Measurements from ENCODE around the gene PNMA1. TPM values are rescaled to one million over a fixed set of nuclear protein-coding genes. Genes with fewer than 3 reads are reported as not detected.

The PNMA1 gene, protein sequence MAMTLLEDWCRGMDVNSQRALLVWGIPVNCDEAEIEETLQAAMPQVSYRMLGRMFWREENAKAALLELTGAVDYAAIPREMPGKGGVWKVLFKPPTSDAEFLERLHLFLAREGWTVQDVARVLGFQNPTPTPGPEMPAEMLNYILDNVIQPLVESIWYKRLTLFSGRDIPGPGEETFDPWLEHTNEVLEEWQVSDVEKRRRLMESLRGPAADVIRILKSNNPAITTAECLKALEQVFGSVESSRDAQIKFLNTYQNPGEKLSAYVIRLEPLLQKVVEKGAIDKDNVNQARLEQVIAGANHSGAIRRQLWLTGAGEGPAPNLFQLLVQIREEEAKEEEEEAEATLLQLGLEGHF
- 10 to 100 TPM; 21.7 to 27.7 (median 24.7) TPM for total RNA-seq

DNA sequence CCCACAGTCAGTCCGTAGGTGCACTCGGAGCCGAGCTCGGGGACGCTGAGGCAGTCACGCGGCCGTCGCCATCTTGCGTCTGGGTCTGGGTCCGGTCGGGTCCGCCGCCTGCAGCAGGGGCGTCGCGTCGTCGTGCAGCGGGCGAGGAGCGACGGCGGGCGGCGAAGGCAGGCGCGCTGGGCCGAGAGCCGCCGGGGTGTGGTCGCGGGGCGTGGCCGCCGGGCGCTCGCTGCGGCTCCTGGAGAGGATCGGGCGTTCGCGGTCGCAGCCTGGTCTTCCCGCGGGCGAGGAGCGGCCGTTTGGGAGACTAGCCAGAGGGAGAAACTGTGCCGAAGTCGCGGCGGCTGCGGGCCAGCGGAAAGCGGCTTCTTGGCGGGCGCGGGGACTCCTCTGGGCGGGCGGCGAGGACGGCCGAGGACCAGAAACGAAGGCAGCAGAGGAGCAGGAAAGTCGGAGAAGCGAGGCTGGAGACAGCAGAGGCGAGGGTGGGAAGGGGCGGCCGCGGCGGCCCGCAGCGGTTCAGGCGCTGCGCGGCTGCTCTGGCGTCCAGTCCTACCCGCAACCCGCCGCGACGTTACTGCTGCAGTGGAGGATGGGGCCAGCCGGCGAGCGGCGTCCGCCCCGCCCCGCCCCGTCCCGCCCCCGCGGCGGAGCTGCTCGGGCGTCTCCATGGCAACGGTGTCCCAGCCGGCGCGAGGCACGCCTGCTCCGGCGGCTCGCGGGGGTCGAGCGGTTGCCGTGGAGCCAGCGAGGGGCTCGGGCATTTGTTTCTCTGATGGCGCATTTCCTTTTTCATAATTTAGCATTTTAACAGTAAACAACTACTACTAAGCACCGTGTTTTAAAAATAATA is at the start of gene PNMA1:
PNMA1 (minus strand) TSS at position 582 of the 853 bp plus-strand sequence. CDS start 745 bp downstream, outside the sequence.
- no peaks in the 10 kb centered on the region for H3K27me3 ChIP-seq
- TF ChIP-seq CTCF (IDR thresholded peaks at IDR 0.05): no peak
- peak; percentile 29 to 88 for TF ChIP-seq POLR2A (IDR thresholded peaks at IDR 0.05)
- peaks cover 17 to 20% of the 10 kb centered on the region in 2 donors for H3K4me1 ChIP-seq
- DNase-seq: peak; percentile 87 to 91
- intact Hi-C loops (cut with DNase I): no loop called here
- H3K36me3 ChIP-seq: peaks cover 6 to 13% of the 10 kb centered on the region in 2 donors
- H3K4me3 ChIP-seq (replicated peaks in 1 of 3): peak within 1 kb of the TSS; percentile 12 to 91 (median 79)
- no peaks in the 10 kb centered on the region for H3K9me3 ChIP-seq
- H3K27ac ChIP-seq: peak within 1 kb of the TSS; percentile 60 to 92 (median 85)
- 0 to 2% methylated on average over 17 to 54 of the region's 113 CpGs for WGBS, 2 donors

DNA sequence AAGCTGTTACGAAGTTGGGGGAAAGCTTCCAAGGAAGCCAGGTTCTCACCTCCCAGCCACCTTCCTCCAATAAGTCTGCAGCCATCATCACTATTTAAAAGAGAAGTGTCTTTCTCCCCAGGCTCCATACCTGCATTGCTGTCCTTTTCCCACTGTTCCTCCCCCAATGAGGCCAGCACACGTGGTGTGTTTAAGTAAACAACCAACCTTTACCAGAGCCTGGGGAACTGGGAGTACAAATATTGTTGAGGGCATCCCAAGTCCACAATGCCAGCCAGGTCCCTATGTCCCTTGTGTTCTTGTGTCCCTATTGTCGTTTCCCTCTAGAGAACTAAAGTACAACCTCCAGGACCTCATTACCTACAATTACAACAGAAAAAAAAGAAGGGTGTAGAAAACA is 49.2 kb upstream of the PNMA1 start:
- Histone ChIP-seq H3K4me1 (peaks cover 62 to 63% of the 10 kb centered on the region in 2 donors), H3K4me3 (replicated peaks in 1 of 3) (no peak overlapping the region), H3K9me3 (no peaks in the 10 kb centered on the region), H3K36me3 (no peaks in the 10 kb centered on the region), H3K27me3 (no peaks in the 10 kb centered on the region), H3K27ac (peak overlapping the region; percentile 90 to 99 (median 97))
- intact Hi-C loops (cut with DNase I): no loop called here
- WGBS, 2 donors: 36 to 60% methylated on average over 3 of the region's 3 CpGs
- DNase-seq: peak; percentile 50 to 52
- TF ChIP-seq CTCF (IDR thresholded peaks at IDR 0.05) (no peak), POLR2A (IDR thresholded peaks at IDR 0.05) (peak in 1 of 2 donors; percentile 19)

DNA sequence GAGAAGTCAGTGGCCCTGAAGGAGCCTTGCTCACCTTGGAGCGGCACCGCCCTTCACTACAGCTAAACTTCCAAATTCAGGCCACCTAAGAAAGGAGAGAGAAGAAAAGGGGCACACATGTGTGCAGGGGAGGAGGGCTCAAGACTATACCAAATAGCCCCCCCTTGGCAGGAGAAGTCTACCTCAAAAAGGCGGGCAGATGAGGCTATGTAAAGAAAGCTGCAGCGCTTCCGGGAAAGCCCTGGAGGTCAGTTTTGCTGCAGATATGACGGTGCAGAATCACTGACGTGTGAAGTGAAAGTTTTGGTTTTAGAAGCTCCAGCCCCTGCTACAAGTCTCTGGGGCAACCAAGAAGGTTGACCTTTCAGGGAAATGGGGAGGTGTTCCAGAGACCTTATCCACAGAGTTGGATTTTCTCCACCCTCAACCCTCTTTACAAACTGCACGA is 48.2 kb upstream of the PNMA1 start:
- 59% methylated on average over 8 of the region's 8 CpGs for WGBS, 2 donors
- H3K9me3 ChIP-seq: no peaks in the 10 kb centered on the region
- intact Hi-C loops (cut with DNase I): no loop called here
- peak overlapping the region; percentile 90 to 99 (median 97) for H3K27ac ChIP-seq
- no peak for TF ChIP-seq CTCF (IDR thresholded peaks at IDR 0.05)
- TF ChIP-seq POLR2A (IDR thresholded peaks at IDR 0.05): no peak
- DNase-seq: peak in 1 of 2 donors; percentile 46
- peaks cover 67 to 73% of the 10 kb centered on the region in 2 donors for H3K4me1 ChIP-seq
- no peak overlapping the region for H3K4me3 ChIP-seq (replicated peaks in 1 of 3)
- no peaks in the 10 kb centered on the region for H3K36me3 ChIP-seq
- no peaks in the 10 kb centered on the region for H3K27me3 ChIP-seq

DNA sequence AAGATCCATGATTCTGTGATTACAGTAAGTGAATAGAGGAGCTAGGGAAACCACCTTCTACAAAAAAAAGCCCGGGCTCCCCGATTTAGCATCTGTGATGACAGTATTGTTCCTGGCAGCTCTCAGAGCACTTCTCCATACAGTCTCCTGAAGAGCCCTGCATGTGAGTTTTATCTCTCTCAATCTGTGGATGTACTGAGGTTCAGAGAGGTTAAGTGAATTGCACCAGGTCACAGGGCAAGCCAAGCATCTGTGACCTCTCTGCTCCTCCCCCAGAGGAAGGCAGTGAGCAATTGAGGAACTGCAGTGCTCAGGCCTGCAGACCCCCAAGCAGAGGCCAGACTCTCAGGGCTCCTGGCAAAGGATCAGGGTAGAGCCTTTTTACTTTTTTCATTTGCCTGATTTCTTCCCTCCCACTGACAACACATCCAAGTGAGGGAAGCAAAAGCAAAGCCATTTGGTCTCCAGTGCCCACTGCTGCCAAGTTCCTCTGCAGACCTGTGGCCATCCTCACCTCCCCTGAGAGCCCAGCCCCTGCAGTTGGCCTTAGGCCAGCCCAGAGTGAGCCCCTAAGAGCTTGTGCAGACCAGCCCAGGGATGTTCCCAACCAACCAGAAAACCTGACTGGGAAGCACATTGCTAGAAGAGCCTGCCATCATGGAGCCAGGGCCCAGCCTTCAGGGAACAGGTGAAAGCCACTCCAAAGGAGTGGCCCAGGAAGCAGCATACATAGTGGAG is 47.6 kb upstream of the PNMA1 start:
- peaks cover 70 to 79% of the 10 kb centered on the region in 2 donors for H3K4me1 ChIP-seq
- peak overlapping the region; percentile 90 to 99 (median 97) for H3K27ac ChIP-seq
- no peaks in the 10 kb centered on the region for H3K36me3 ChIP-seq
- H3K4me3 ChIP-seq (replicated peaks in 1 of 3): no peak overlapping the region
- DNase-seq: peak in 1 of 2 donors; percentile 38
- intact Hi-C loops (cut with DNase I): no loop called here
- no peaks in the 10 kb centered on the region for H3K27me3 ChIP-seq
- 4 to 7% methylated on average over 2 of the region's 2 CpGs for WGBS, 2 donors
- no peak for TF ChIP-seq POLR2A (IDR thresholded peaks at IDR 0.05)
- no peak for TF ChIP-seq CTCF (IDR thresholded peaks at IDR 0.05)
- H3K9me3 ChIP-seq: no peaks in the 10 kb centered on the region
